ENCODE measurements around the gene SEC24C.
"Not testable (repeated sequence)": the region's sequence is repeated elsewhere in the genome, so short reads cannot be mapped to it uniquely, and the experiment has no call there.

GRCh38 chr10:73787031-73787800, 43.0 kb downstream of the SEC24C start:
- not testable (repeated sequence) for TF ChIP-seq CTCF (IDR thresholded peaks at IDR 0.05; ENCODE audit: insufficient read depth, low read depth, low read length); EZH2 (IDR thresholded peaks at IDR 0.05; ENCODE audit: insufficient read depth, low read length)

Data from astrocyte (in vitro differentiated cells and primary cell).